H1 (cell line): ENCODE results near the gene INPP5A. TPM values are rescaled to one million over a fixed set of nuclear protein-coding genes. Genes with fewer than 3 reads are reported as not detected.

Experiments used
- CHD7 ChIP-seq: fragments of 300-600 bp; sonication (generic); IDR thresholded peaks from 2 replicates; pipeline ENCODE4 v1.7.1; 2012; ENCODE audit warnings: low read length, moderate library complexity, mild to moderate bottlenecking, inconsistent platforms; ENCODE audit not compliant: insufficient replicate concordance
- CTBP2 ChIP-seq: IDR thresholded peaks from 2 replicates; pipeline ENCODE4 v1.7.0; 2011; ENCODE audit warnings: borderline replicate concordance, mild to moderate bottlenecking, moderate library complexity, mixed read lengths, low read length; ENCODE audit not compliant: insufficient read depth, insufficient read length
- POLR2AphosphoS5 ChIP-seq: IDR thresholded peaks from 2 replicates; pipeline ENCODE4 v1.6.1; 2011; ENCODE audit warnings: low read depth, low read length
- RFX5 ChIP-seq: IDR thresholded peaks from 2 replicates; pipeline ENCODE4 v1.6.1; 2011; ENCODE audit warnings: low read depth, low read length, improper control_type of control experiment, borderline replicate concordance
- SIN3A ChIP-seq, 2 experiments: IDR thresholded peaks in 1 of 2; conservative IDR thresholded peaks in 1 of 2; 2 replicates each; pipeline ENCODE4 v1.6.1; 2011 to 2012; ENCODE audit warnings: low read length in 2 of 2, improper control_type of control experiment in 1 of 2, low read depth in 1 of 2, mild to moderate bottlenecking in 1 of 2
- SRF ChIP-seq: IDR thresholded peaks from 2 replicates; pipeline ENCODE4 v1.6.1; 2011; ENCODE audit warnings: mild to moderate bottlenecking, low read depth, low read length, moderate library complexity
- SUZ12 ChIP-seq: fragments of 200-600 bp; sonication (generic); IDR thresholded peaks from 2 replicates; pipeline ENCODE4 v1.6.1; 2012; ENCODE audit warnings: mild to moderate bottlenecking, inconsistent platforms, low read length, moderate library complexity, mixed read lengths
- polyA plus RNA-seq, 7 experiments: library from polyadenylated mRNA; depleted of rRNA in 3 of 7; stranded (reverse) in 5 of 7; unstranded in 2 of 7; fragments of >200 nt in 5 of 7; fragments of 200-250 nt in 2 of 7; gene quantifications; 1 replicate in 5 of 7; 2 replicates in 1 of 7; 4 replicates in 1 of 7; pipeline versions ENCODE4 v1.2.1 to v1.2.3, GENCODE V29; 2011 to 2013; ENCODE audit warnings: missing spikeins in 2 of 7, mixed read lengths in 2 of 7
- total RNA-seq: library from RNA; stranded (reverse); fragmentation: NEBNext Ultra II Directional; extraction: Animal tissue kit (Norgen Biotek cat#: 25700); gene quantifications from 2 replicates; pipeline ENCODE4 v1.2.1, GENCODE V29; 2021

The INPP5A gene
- total and polyA plus RNA-seq, 2 of the 8 experiments (the other 6 are each of a cell fraction or from before 2014, with no cell fraction given), result 19.7 to 27.5 TPM

DNA sequence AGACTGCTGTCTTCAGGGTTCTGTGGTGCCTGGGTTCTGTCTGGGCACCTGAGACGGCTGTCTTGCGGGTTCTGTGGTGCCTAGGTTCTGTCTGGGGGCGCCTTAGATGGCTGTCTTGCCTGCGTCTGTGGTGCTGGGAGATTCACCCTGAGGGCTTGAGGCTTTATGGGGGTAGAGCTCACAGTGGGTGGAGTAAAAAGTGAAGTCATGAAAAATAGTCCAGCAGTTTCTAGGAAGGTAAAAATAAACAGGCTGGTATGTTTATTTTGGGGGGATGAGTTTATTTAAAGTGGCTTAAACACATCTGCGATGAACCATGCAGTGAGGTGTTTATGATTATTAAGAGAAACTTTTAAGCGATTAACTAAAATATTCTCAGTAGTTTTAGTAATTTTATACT, 184.1 kb downstream of the INPP5A start (continued):
- TF ChIP-seq CHD7 (no peak), SRF (no peak), POLR2AphosphoS5 (no peak), RFX5 (no peak), SUZ12 (no peak), CTBP2 (no peak), SIN3A (conservative IDR thresholded peaks at IDR 0.05 in 1 of 2, IDR thresholded peaks at IDR 0.05 in 1 of 2; ENCODE audit: low read depth in 1 of 2, low read length in 2 of 2) (no peak)
